WTC11 (cell line): Measurements from ENCODE around the gene C9orf57.

Experiments used
- ATF1 ChIP-seq: sonication (generic); formaldehyde crosslinking; IDR thresholded peaks from 2 replicates; pipeline ENCODE4 v1.8.1; 2023; ENCODE audit warnings: mild to moderate bottlenecking, moderate library complexity, missing genetic modification reagents
- ATF3 ChIP-seq: sonication (generic); formaldehyde crosslinking; conservative IDR thresholded peaks from 2 replicates; pipeline ENCODE4 v1.8.1; 2022; ENCODE audit warnings: mild to moderate bottlenecking, missing genetic modification reagents
- ELF4 ChIP-seq: sonication (generic); formaldehyde crosslinking; IDR thresholded peaks from 2 replicates; pipeline ENCODE4 v1.8.1; 2022; ENCODE audit warnings: low read depth, mild to moderate bottlenecking, moderate library complexity, missing genetic modification reagents
- FOXK1 ChIP-seq: sonication (generic); formaldehyde crosslinking; IDR thresholded peaks from 2 replicates; pipeline ENCODE4 v1.8.0; 2022; ENCODE audit warnings: mild to moderate bottlenecking, moderate library complexity, missing genetic modification reagents
- IRF2 ChIP-seq: sonication (generic); formaldehyde crosslinking; IDR thresholded peaks from 2 replicates; pipeline ENCODE4 v1.8.0; 2022; ENCODE audit warnings: low read depth, missing genetic modification reagents, borderline replicate concordance
- JUN ChIP-seq: sonication (generic); formaldehyde crosslinking; IDR thresholded peaks from 2 replicates; pipeline ENCODE4 v1.8.0; 2023; ENCODE audit warnings: mild to moderate bottlenecking, missing genetic modification reagents
- SMAD3 ChIP-seq: sonication (generic); formaldehyde crosslinking; IDR thresholded peaks from 2 replicates; pipeline ENCODE4 v1.8.0; 2022; ENCODE audit warnings: missing genetic modification reagents, mild to moderate bottlenecking, borderline replicate concordance
- TF ChIP-seq, protein P1 (sequence below): fragments of 200-600 bp; IDR thresholded peaks from 2 replicates; pipeline ENCODE4 v1.8.0; 2022; ENCODE audit warnings: antibody characterized with exemption
- TF ChIP-seq, protein P2 (sequence below): sonication (generic); formaldehyde crosslinking; IDR thresholded peaks from 2 replicates; pipeline ENCODE4 v1.8.1; 2023; ENCODE audit warnings: mild to moderate bottlenecking, moderate library complexity, missing genetic modification reagents
- TF ChIP-seq, protein P3 (sequence below): sonication (generic); formaldehyde crosslinking; IDR thresholded peaks from 2 replicates; pipeline ENCODE4 v1.8.1; 2023; ENCODE audit warnings: mild to moderate bottlenecking, missing genetic modification reagents, moderate library complexity

- TF ChIP-seq, protein P1, sequence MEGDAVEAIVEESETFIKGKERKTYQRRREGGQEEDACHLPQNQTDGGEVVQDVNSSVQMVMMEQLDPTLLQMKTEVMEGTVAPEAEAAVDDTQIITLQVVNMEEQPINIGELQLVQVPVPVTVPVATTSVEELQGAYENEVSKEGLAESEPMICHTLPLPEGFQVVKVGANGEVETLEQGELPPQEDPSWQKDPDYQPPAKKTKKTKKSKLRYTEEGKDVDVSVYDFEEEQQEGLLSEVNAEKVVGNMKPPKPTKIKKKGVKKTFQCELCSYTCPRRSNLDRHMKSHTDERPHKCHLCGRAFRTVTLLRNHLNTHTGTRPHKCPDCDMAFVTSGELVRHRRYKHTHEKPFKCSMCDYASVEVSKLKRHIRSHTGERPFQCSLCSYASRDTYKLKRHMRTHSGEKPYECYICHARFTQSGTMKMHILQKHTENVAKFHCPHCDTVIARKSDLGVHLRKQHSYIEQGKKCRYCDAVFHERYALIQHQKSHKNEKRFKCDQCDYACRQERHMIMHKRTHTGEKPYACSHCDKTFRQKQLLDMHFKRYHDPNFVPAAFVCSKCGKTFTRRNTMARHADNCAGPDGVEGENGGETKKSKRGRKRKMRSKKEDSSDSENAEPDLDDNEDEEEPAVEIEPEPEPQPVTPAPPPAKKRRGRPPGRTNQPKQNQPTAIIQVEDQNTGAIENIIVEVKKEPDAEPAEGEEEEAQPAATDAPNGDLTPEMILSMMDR, result no peak
- TF ChIP-seq, protein P2, sequence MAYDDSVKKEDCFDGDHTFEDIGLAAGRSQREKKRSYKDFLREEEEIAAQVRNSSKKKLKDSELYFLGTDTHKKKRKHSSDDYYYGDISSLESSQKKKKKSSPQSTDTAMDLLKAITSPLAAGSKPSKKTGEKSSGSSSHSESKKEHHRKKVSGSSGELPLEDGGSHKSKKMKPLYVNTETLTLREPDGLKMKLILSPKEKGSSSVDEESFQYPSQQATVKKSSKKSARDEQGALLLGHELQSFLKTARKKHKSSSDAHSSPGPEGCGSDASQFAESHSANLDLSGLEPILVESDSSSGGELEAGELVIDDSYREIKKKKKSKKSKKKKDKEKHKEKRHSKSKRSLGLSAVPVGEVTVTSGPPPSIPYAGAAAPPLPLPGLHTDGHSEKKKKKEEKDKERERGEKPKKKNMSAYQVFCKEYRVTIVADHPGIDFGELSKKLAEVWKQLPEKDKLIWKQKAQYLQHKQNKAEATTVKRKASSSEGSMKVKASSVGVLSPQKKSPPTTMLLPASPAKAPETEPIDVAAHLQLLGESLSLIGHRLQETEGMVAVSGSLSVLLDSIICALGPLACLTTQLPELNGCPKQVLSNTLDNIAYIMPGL (CRISPR knock-in tag), result no peak
- TF ChIP-seq SMAD3 (CRISPR knock-in tag) (no peak), ELF4 (CRISPR knock-in tag) (no peak), ATF1 (CRISPR knock-in tag) (no peak), IRF2 (CRISPR knock-in tag) (no peak), ATF3 (CRISPR knock-in tag) (no peak), FOXK1 (CRISPR knock-in tag) (no peak), JUN (CRISPR knock-in tag) (no peak)
- TF ChIP-seq, protein P3, sequence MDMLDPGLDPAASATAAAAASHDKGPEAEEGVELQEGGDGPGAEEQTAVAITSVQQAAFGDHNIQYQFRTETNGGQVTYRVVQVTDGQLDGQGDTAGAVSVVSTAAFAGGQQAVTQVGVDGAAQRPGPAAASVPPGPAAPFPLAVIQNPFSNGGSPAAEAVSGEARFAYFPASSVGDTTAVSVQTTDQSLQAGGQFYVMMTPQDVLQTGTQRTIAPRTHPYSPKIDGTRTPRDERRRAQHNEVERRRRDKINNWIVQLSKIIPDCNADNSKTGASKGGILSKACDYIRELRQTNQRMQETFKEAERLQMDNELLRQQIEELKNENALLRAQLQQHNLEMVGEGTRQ (CRISPR knock-in tag), result no peak
These were observed 16.3 kb downstream of the C9orf57 start for GRCh38 chr9:72044095-72044494.
